Smooth muscle cell (in vitro differentiated cells): ENCODE data around the gene ELF2. TPM values are rescaled to one million over a fixed set of nuclear protein-coding genes. Genes with fewer than 3 reads are reported as not detected.
"Not testable (repeated sequence)": the region's sequence is repeated elsewhere in the genome, so short reads cannot be mapped to it uniquely, and the experiment has no call there.

Experiments used
- DNase-seq: peaks from one replicate; lab custom pipeline; 2025; ENCODE audit not compliant: unreplicated experiment; lab: John Stamatoyannopoulos, UW
- H2AFZ ChIP-seq: fragments of 200-600 bp; sonication (generic); 2 replicates; pipeline ENCODE4 v1.6.0; 2016; ENCODE audit warnings: antibody characterized with exemption, low read depth, mild to moderate bottlenecking
- H3F3A ChIP-seq: fragments of 200-600 bp; sonication (generic); 2 replicates; pipeline ENCODE4 v1.6.0; 2017; ENCODE audit warnings: antibody characterized with exemption, low read depth
- H3K27ac ChIP-seq: fragments of 200-600 bp; sonication (generic); 2 replicates; pipeline ENCODE4 v1.5.1; 2016; ENCODE audit warnings: low read depth, mild to moderate bottlenecking
- H3K27me3 ChIP-seq: fragments of 200-600 bp; sonication (generic); 2 replicates; pipeline ENCODE4 v1.6.1; 2016; ENCODE audit warnings: low read depth, mild to moderate bottlenecking
- H3K36me3 ChIP-seq: fragments of 200-600 bp; sonication (generic); 2 replicates; pipeline ENCODE4 v1.5.1; 2016; ENCODE audit warnings: low read depth
- H3K4me1 ChIP-seq: fragments of 200-600 bp; sonication (generic); 2 replicates; pipeline ENCODE4 v1.5.1; 2016; ENCODE audit warnings: low read depth
- H3K4me2 ChIP-seq: fragments of 200-600 bp; sonication (generic); 2 replicates; pipeline ENCODE4 v1.6.0; 2016; ENCODE audit warnings: mild to moderate bottlenecking
- H3K4me3 ChIP-seq: fragments of 200-600 bp; sonication (generic); 2 replicates; pipeline ENCODE4 v1.5.1; 2016; ENCODE audit warnings: mild to moderate bottlenecking
- H3K79me2 ChIP-seq: fragments of 200-600 bp; sonication (generic); 2 replicates; pipeline ENCODE4 v1.6.0; 2016; ENCODE audit warnings: low read depth, mild to moderate bottlenecking
- H3K9ac ChIP-seq: fragments of 200-600 bp; sonication (generic); 2 replicates; pipeline ENCODE4 v1.6.0; 2016; ENCODE audit warnings: low read depth
- H3K9me3 ChIP-seq: fragments of 200-600 bp; sonication (generic); replicated peaks from 2 replicates; pipeline ENCODE4 v1.5.1; 2016; ENCODE audit warnings: low read depth
- H4K20me1 ChIP-seq: fragments of 200-600 bp; sonication (generic); 2 replicates; pipeline ENCODE4 v1.6.0; 2016; ENCODE audit warnings: low read depth
- WGBS: methylation state at CpG from one replicate; pipeline ENCODE4 v1.1.7; 2016; ENCODE audit warnings: low lambda C conversion rate; 5-methylcytosine and 5-hydroxymethylcytosine counted together
- polyA plus RNA-seq: library from polyadenylated mRNA; unstranded; fragments of >200 nt; fragmentation: Nextera tagmentation; extraction: Ambion mirVana; gene quantifications from 2 replicates; pipeline ENCODE4 v1.2.1, GENCODE V29; 2016
- total RNA-seq: library from RNA; depleted of rRNA; stranded (reverse); fragments of >200 nt; gene quantifications from 2 replicates; pipeline ENCODE4 v1.2.3, GENCODE V29; 2014
- TF ChIP-seq, protein P1 (sequence below): fragments of 200-600 bp; sonication (generic); IDR thresholded peaks from 2 replicates; pipeline ENCODE4 v1.5.1; 2017; ENCODE audit warnings: borderline replicate concordance, mild to moderate bottlenecking, antibody characterized with exemption; ENCODE audit not compliant: insufficient read depth, poor library complexity, severe bottlenecking

ELF2 gene
- total and polyA plus RNA-seq, 2 experiments from 2014 or later: 26.1 to 37.2 TPM

DNA sequence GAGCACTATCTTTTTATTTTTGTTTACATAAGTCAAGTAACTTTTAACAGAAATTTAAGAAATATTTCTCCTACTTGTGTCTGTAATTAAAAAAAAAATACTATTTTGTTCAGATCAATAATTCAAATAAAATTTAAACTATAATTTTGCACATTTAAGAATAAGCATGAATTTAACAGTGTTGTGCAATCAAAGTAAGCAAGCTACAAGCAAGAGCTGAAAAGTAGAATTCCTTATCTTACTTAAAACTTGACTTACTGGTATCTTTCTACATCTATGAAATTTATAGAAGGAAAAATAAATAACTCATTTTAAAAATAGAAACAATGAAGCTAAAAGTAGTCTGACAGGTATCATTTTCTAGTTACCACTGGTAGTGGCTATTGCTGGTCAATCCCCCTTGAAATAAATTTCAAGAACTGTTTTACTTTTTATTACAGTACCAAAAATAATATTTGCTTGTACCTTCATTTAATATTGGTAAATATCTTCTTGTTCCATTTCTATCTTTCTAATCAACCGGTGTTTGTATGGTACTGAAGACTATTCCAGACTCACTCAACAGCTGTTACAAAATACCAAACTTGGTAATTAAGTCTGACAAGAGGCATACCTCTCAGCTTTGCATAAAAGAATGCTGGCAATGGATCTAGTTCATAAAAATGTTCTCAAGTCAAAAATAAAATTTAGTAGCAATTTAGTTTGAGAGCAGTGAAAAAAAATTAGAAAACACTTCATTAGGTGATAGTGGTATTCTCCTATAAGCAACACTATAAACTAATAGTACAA lies 99.3 kb downstream of the ELF2 start:
- H3K4me1 ChIP-seq: peaks cover 5% of the 10 kb centered on the region
- no peak overlapping the region for H3K27ac ChIP-seq
- no peak overlapping the region for H3K4me2 ChIP-seq
- H4K20me1 ChIP-seq: peaks cover 94% of the 10 kb centered on the region
- TF ChIP-seq, protein P1, sequence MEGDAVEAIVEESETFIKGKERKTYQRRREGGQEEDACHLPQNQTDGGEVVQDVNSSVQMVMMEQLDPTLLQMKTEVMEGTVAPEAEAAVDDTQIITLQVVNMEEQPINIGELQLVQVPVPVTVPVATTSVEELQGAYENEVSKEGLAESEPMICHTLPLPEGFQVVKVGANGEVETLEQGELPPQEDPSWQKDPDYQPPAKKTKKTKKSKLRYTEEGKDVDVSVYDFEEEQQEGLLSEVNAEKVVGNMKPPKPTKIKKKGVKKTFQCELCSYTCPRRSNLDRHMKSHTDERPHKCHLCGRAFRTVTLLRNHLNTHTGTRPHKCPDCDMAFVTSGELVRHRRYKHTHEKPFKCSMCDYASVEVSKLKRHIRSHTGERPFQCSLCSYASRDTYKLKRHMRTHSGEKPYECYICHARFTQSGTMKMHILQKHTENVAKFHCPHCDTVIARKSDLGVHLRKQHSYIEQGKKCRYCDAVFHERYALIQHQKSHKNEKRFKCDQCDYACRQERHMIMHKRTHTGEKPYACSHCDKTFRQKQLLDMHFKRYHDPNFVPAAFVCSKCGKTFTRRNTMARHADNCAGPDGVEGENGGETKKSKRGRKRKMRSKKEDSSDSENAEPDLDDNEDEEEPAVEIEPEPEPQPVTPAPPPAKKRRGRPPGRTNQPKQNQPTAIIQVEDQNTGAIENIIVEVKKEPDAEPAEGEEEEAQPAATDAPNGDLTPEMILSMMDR: no peak
- peaks cover 100% of the 10 kb centered on the region for H3K79me2 ChIP-seq
- DNase-seq: no peak
- H2AFZ ChIP-seq: no peak overlapping the region
- 78% methylated on average over 1 of the region's 1 CpG for WGBS
- H3K9ac ChIP-seq: no peak overlapping the region
- no peaks in the 10 kb centered on the region for H3K9me3 ChIP-seq
- no peak overlapping the region for H3K4me3 ChIP-seq
- H3K36me3 ChIP-seq: no peaks in the 10 kb centered on the region
- H3K27me3 ChIP-seq: no peaks in the 10 kb centered on the region
- no peaks in the 10 kb centered on the region for H3F3A ChIP-seq

DNA sequence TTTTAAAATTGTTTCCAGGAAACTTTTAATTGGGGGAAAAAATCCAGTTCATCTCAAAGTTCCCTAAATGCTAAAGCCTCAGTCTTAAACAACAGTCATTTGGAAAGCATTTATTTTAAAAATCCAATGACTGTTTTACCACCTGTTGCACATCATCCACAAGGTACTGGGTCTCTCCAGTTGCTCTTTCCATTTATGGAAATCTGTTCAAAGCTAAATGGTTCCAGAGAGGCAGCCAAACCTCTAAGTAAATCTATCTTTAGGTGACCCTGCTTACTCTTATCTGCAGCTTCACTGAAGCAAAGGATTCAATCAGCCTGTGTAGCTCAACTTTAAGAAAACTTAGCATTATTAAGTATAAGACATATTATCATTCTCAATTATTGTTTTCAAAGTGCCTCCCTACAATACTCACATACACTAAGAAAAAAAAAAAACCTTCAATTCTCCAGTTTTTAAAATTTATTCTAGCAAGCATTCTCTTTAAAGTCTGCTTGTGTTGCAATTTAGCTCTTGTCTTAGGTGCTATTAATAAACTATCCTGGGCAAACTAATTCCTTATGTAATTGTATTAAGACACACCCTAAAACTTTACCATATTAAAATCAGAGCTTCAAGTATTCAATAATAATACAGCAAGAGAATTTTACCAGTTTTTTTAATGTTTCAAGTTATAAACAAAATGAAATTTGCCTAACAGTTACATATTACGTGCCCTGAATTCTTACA lies 100.8 kb downstream of the ELF2 start:
- H3K4me3 ChIP-seq: no peak overlapping the region
- H3K9ac ChIP-seq: no peak overlapping the region
- DNase-seq: no peak
- TF ChIP-seq, protein P1: no peak
- H3K36me3 ChIP-seq: peaks cover 5% of the 10 kb centered on the region
- H3K79me2 ChIP-seq: peaks cover 86% of the 10 kb centered on the region
- H3K4me1 ChIP-seq: no peaks in the 10 kb centered on the region
- no peak overlapping the region for H3K27ac ChIP-seq
- WGBS: 90% methylated on average over 1 of the region's 1 CpG
- peaks cover 80% of the 10 kb centered on the region for H4K20me1 ChIP-seq
- H3K27me3 ChIP-seq: no peaks in the 10 kb centered on the region
- H3K4me2 ChIP-seq: no peak overlapping the region
- H3K9me3 ChIP-seq: no peaks in the 10 kb centered on the region
- H2AFZ ChIP-seq: no peak overlapping the region
- H3F3A ChIP-seq: no peaks in the 10 kb centered on the region

GRCh38 chr4:139060591-139060990 lies 116.4 kb downstream of the ELF2 start:
- Histone ChIP-seq H2AFZ (no peak overlapping the region), H3K36me3 (peaks cover 10% of the 10 kb centered on the region), H3K27me3 (no peaks in the 10 kb centered on the region), H3K4me2 (no peak overlapping the region), H3K9me3 (no peaks in the 10 kb centered on the region), H3K9ac (no peak overlapping the region), H3K4me1 (no peaks in the 10 kb centered on the region), H3K27ac (no peak overlapping the region), H3F3A (peaks cover 8% of the 10 kb centered on the region), H3K79me2 (peaks cover 7% of the 10 kb centered on the region), H3K4me3 (no peak overlapping the region), H4K20me1 (peaks cover 24% of the 10 kb centered on the region)
- WGBS: 97% methylated on average over 3 of the region's 3 CpGs
- TF ChIP-seq, protein P1: no peak
- no peak for DNase-seq

GRCh38 chr4:139059026-139059425 lies 118.0 kb downstream of the ELF2 start:
- H2AFZ ChIP-seq, H3K27ac ChIP-seq, H3K4me2 ChIP-seq, H3K36me3 ChIP-seq, H3K9ac ChIP-seq, H3K79me2 ChIP-seq, H3K9me3 ChIP-seq, DNase-seq, H3K4me3 ChIP-seq, H3K4me1 ChIP-seq, H3K27me3 ChIP-seq: not testable (repeated sequence)
- Histone ChIP-seq H4K20me1 (peaks cover 40% of the 10 kb centered on the region), H3F3A (peaks cover 14% of the 10 kb centered on the region)
- 94% methylated on average over 4 of the region's 4 CpGs for WGBS
